Measurements from ENCODE around the gene SRPX.

Gene SRPX

GRCh38 chrX:38211891-38212635 lies 8.6 kb downstream of the SRPX start:
- no peak for TF ChIP-seq CTCF (conservative IDR thresholded peaks at IDR 0.05; ENCODE audit: low read depth, low read length)
- no peak for DNase-seq (ENCODE audit: low read depth)

GRCh38 chrX:38206542-38206941 lies 14.1 kb downstream of the SRPX start:
- DNase-seq (ENCODE audit: low read depth): no peak
- TF ChIP-seq CTCF (conservative IDR thresholded peaks at IDR 0.05; ENCODE audit: low read depth, low read length): no peak
- H3K4me3 ChIP-seq (ENCODE audit: low read depth, low read length): no peak overlapping the region

More at GRCh38 chrX:38211891-38212635, 8.6 kb downstream of the SRPX start:
- H3K4me3 ChIP-seq (ENCODE audit: low read depth, low read length): no peak overlapping the region

GRCh38 chrX:38206036-38206435 lies 14.6 kb downstream of the SRPX start:
- H3K4me3 ChIP-seq (ENCODE audit: low read depth, low read length): no peak overlapping the region
- DNase-seq (ENCODE audit: low read depth): no peak
- no peak for TF ChIP-seq CTCF (conservative IDR thresholded peaks at IDR 0.05; ENCODE audit: low read depth, low read length)

GRCh38 chrX:38205039-38205438 lies 15.6 kb downstream of the SRPX start:
- no peak for TF ChIP-seq CTCF (conservative IDR thresholded peaks at IDR 0.05; ENCODE audit: low read depth, low read length)
- DNase-seq (ENCODE audit: low read depth): no peak

GRCh38 chrX:38192007-38192810 lies 28.5 kb downstream of the SRPX start:
- TF ChIP-seq CTCF (conservative IDR thresholded peaks at IDR 0.05; ENCODE audit: low read depth, low read length): peak; percentile 60
- peak; percentile 48 for DNase-seq (ENCODE audit: low read depth)
- no peak overlapping the region for H3K4me3 ChIP-seq (ENCODE audit: low read depth, low read length)

More at GRCh38 chrX:38205039-38205438, 15.6 kb downstream of the SRPX start:
- H3K4me3 ChIP-seq (ENCODE audit: low read depth, low read length): no peak overlapping the region

GRCh38 chrX:38189431-38190250 lies 31.0 kb downstream of the SRPX start:
- no peak for DNase-seq (ENCODE audit: low read depth)
- TF ChIP-seq CTCF (conservative IDR thresholded peaks at IDR 0.05; ENCODE audit: low read depth, low read length): no peak
- no peak overlapping the region for H3K4me3 ChIP-seq (ENCODE audit: low read depth, low read length)
